DMS53 treated with DMSO at 0.1 percent for 48 hours (cell line): ENCODE data around the gene AFG1L.
"Not testable (repeated sequence)": the region's sequence is repeated elsewhere in the genome, so short reads cannot be mapped to it uniquely, and the experiment has no call there.

Experiments used
- DNase-seq: peaks from one replicate; lab custom pipeline; 2025; ENCODE audit not compliant: unreplicated experiment; lab: John Stamatoyannopoulos, UW

AFG1L gene

GRCh38 chr6:108348655-108349349, 53.9 kb downstream of the AFG1L start:
- DNase-seq: no peak

- DNase-seq: no peak
Measured at GRCh38 chr6:108350528-108350927, 55.7 kb downstream of the AFG1L start.

GRCh38 chr6:108353853-108354252, 59.0 kb downstream of the AFG1L start:
- no peak for DNase-seq

- no peak for DNase-seq
Measured at GRCh38 chr6:108355120-108355519, 60.3 kb downstream of the AFG1L start.

- DNase-seq: no peak
Measured at GRCh38 chr6:108355890-108356289, 61.0 kb downstream of the AFG1L start.

- no peak for DNase-seq
Measured at GRCh38 chr6:108359901-108360882, 65.3 kb downstream of the AFG1L start.

GRCh38 chr6:108360919-108361311, 66.1 kb downstream of the AFG1L start:
- no peak for DNase-seq

GRCh38 chr6:108361312-108361932, 66.6 kb downstream of the AFG1L start:
- DNase-seq: no peak

- DNase-seq: no peak
Measured at GRCh38 chr6:108362455-108362854, 67.6 kb downstream of the AFG1L start.

GRCh38 chr6:108363113-108363512, 68.3 kb downstream of the AFG1L start:
- no peak for DNase-seq

- no peak for DNase-seq
Measured at GRCh38 chr6:108363889-108364313, 69.0 kb downstream of the AFG1L start.

- no peak for DNase-seq
Measured at GRCh38 chr6:108364470-108364869, 69.6 kb downstream of the AFG1L start.

GRCh38 chr6:108365478-108365877, 70.6 kb downstream of the AFG1L start:
- DNase-seq: no peak

- no peak for DNase-seq
Measured at GRCh38 chr6:108366236-108366635, 71.4 kb downstream of the AFG1L start.

- DNase-seq: no peak
Measured at GRCh38 chr6:108368431-108369030, 73.7 kb downstream of the AFG1L start.

GRCh38 chr6:108380876-108381275, 86.0 kb downstream of the AFG1L start:
- no peak for DNase-seq

GRCh38 chr6:108383981-108384380, 89.1 kb downstream of the AFG1L start:
- DNase-seq: no peak

- not testable (repeated sequence) for DNase-seq
Measured at GRCh38 chr6:108389190-108389589, 94.3 kb downstream of the AFG1L start.

- no peak for DNase-seq
Measured at GRCh38 chr6:108395297-108395696, 100.4 kb downstream of the AFG1L start.

- DNase-seq: no peak
Measured at GRCh38 chr6:108403236-108403635, 108.4 kb downstream of the AFG1L start.

GRCh38 chr6:108406943-108407342, 112.1 kb downstream of the AFG1L start:
- no peak for DNase-seq
